ENCODE results near the gene HIVEP3.

HIVEP3 gene

GRCh38 chr1:41941381-41941780 is 22.7 kb upstream of the HIVEP3 start:
- Histone ChIP-seq H3F3A (ENCODE audit: insufficient read depth, low read length) (no peaks in the 10 kb centered on the region), H3K9ac (ENCODE audit: low read length) (no peak overlapping the region), H3K27ac (ENCODE audit: low read depth, low read length, poor library complexity, severe bottlenecking) (no peak overlapping the region), H2AFZ (ENCODE audit: low read length) (no peak overlapping the region), H3K27me3 (ENCODE audit: insufficient read depth, low read length) (no peaks in the 10 kb centered on the region), H3K4me3 (ENCODE audit: low read depth, low read length, poor library complexity, severe bottlenecking) (no peak overlapping the region), H3K9me3 (ENCODE audit: low read length) (peaks cover 7% of the 10 kb centered on the region; the same call in 1 of the 2 replicates), H3K4me2 (ENCODE audit: low read length) (no peak overlapping the region), H3K4me1 (ENCODE audit: insufficient read depth, low read length, severe bottlenecking) (no peaks in the 10 kb centered on the region), H3K36me3 (ENCODE audit: insufficient read depth, low read length) (no peaks in the 10 kb centered on the region), H3K79me2 (ENCODE audit: insufficient read depth, low read length) (no peaks in the 10 kb centered on the region), H3K9me2 (ENCODE audit: low read depth, low read length) (no peaks in the 10 kb centered on the region), H4K20me1 (ENCODE audit: insufficient read depth, low read length) (no peaks in the 10 kb centered on the region)
- TF ChIP-seq, protein P1, sequence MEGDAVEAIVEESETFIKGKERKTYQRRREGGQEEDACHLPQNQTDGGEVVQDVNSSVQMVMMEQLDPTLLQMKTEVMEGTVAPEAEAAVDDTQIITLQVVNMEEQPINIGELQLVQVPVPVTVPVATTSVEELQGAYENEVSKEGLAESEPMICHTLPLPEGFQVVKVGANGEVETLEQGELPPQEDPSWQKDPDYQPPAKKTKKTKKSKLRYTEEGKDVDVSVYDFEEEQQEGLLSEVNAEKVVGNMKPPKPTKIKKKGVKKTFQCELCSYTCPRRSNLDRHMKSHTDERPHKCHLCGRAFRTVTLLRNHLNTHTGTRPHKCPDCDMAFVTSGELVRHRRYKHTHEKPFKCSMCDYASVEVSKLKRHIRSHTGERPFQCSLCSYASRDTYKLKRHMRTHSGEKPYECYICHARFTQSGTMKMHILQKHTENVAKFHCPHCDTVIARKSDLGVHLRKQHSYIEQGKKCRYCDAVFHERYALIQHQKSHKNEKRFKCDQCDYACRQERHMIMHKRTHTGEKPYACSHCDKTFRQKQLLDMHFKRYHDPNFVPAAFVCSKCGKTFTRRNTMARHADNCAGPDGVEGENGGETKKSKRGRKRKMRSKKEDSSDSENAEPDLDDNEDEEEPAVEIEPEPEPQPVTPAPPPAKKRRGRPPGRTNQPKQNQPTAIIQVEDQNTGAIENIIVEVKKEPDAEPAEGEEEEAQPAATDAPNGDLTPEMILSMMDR (IDR thresholded peaks at IDR 0.05; ENCODE audit: low read length): no peak
- TF ChIP-seq EZH2 (IDR thresholded peaks at IDR 0.05; ENCODE audit: borderline replicate concordance, low read length): no peak

- Histone ChIP-seq H3K27me3 (ENCODE audit: insufficient read depth, low read length) (no peaks in the 10 kb centered on the region), H3K36me3 (ENCODE audit: insufficient read depth, low read length) (no peaks in the 10 kb centered on the region), H3K4me1 (ENCODE audit: insufficient read depth, low read length, severe bottlenecking) (no peaks in the 10 kb centered on the region), H2AFZ (ENCODE audit: low read length) (no peak overlapping the region), H3K9me2 (ENCODE audit: low read depth, low read length) (no peaks in the 10 kb centered on the region), H3K9ac (ENCODE audit: low read length) (no peak overlapping the region), H4K20me1 (ENCODE audit: insufficient read depth, low read length) (no peaks in the 10 kb centered on the region), H3K4me2 (ENCODE audit: low read length) (no peak overlapping the region), H3K79me2 (ENCODE audit: insufficient read depth, low read length) (no peaks in the 10 kb centered on the region), H3K4me3 (ENCODE audit: low read depth, low read length, poor library complexity, severe bottlenecking) (no peak overlapping the region), H3K27ac (ENCODE audit: low read depth, low read length, poor library complexity, severe bottlenecking) (no peak overlapping the region), H3F3A (ENCODE audit: insufficient read depth, low read length) (no peaks in the 10 kb centered on the region), H3K9me3 (ENCODE audit: low read length) (peaks cover 7% of the 10 kb centered on the region; the same call in 1 of the 2 replicates)
- no peak for TF ChIP-seq EZH2 (IDR thresholded peaks at IDR 0.05; ENCODE audit: borderline replicate concordance, low read length)
- TF ChIP-seq, protein P1 (IDR thresholded peaks at IDR 0.05; ENCODE audit: low read length): no peak
Observed at GRCh38 chr1:41939194-41939593, 20.5 kb upstream of the HIVEP3 start.

DNA sequence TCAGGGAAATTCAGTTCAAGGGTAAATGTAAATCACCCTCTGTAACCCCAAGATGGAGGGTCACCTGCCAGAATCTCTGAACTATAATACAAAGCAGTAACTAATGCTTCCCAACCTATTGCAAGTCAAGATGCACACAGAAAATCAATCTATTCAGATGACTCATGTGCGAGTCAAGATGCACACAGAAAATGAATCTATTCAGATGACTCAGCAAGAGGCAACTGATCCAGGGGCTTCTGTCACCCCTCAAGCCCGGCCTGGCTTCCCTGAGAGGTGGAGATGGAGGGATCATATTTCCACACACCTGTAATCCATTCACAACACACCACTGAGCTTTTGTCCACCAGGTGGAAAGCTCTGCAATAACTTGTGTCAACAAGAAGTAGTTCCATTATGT is 17.4 kb upstream of the HIVEP3 start:
- Histone ChIP-seq H3F3A (ENCODE audit: insufficient read depth, low read length) (no peaks in the 10 kb centered on the region), H3K4me1 (ENCODE audit: insufficient read depth, low read length, severe bottlenecking) (no peaks in the 10 kb centered on the region), H2AFZ (ENCODE audit: low read length) (no peak overlapping the region), H3K4me3 (ENCODE audit: low read depth, low read length, poor library complexity, severe bottlenecking) (no peak overlapping the region), H3K36me3 (ENCODE audit: insufficient read depth, low read length) (no peaks in the 10 kb centered on the region), H3K4me2 (ENCODE audit: low read length) (no peak overlapping the region), H3K79me2 (ENCODE audit: insufficient read depth, low read length) (no peaks in the 10 kb centered on the region), H3K9me3 (ENCODE audit: low read length) (no peaks in the 10 kb centered on the region), H3K27me3 (ENCODE audit: insufficient read depth, low read length) (no peaks in the 10 kb centered on the region), H3K27ac (ENCODE audit: low read depth, low read length, poor library complexity, severe bottlenecking) (no peak overlapping the region), H4K20me1 (ENCODE audit: insufficient read depth, low read length) (no peaks in the 10 kb centered on the region), H3K9me2 (ENCODE audit: low read depth, low read length) (no peaks in the 10 kb centered on the region), H3K9ac (ENCODE audit: low read length) (no peak overlapping the region)
- TF ChIP-seq EZH2 (IDR thresholded peaks at IDR 0.05; ENCODE audit: borderline replicate concordance, low read length): no peak
- TF ChIP-seq, protein P1 (IDR thresholded peaks at IDR 0.05; ENCODE audit: low read length): no peak

Data from OCI-LY1 (cell line).